Heart right ventricle (tissue), 16 donors: ENCODE measurements around the gene TRRAP. TPM values are rescaled to one million over a fixed set of nuclear protein-coding genes. Genes with fewer than 3 reads are reported as not detected.

Source experiments
- ATAC-seq, 8 donors: fragments of 200-7000 bp; cut with Tn5 transposase; one replicate each; pipeline ENCODE4 v1.9.1; 2020; ENCODE audit warnings: mild to moderate bottlenecking in 8 of 8, moderate library complexity in 8 of 8, moderate number of reproducible peaks in 1 of 8
- DNase-seq, 2 donors: peaks; one replicate each; pipeline ENCODE4 v3.0.0-alpha.2; 2020
- H3K27ac ChIP-seq, 10 donors: fragments of 200-600 bp; sonication (generic) in 2 of 10; one replicate each; pipeline versions ENCODE4 v1.5.0 to v1.8.0; 2020 to 2022; ENCODE audit warnings: mild to moderate bottlenecking in 3 of 10
- H3K27me3 ChIP-seq, 7 donors: fragments of 200-600 bp; one replicate each; pipeline ENCODE4 v1.8.0; 2021 to 2022; ENCODE audit warnings: mild to moderate bottlenecking in 2 of 7
- H3K36me3 ChIP-seq, 9 donors: fragments of 200-600 bp; sonication (generic) in 1 of 9; one replicate each; pipeline versions ENCODE4 v1.5.0 to v1.8.0; 2020 to 2022; ENCODE audit warnings: mild to moderate bottlenecking in 2 of 9
- H3K4me1 ChIP-seq, 9 donors: fragments of 200-600 bp; sonication (generic) in 1 of 9; one replicate each; pipeline versions ENCODE4 v1.5.0 to v1.8.0; 2020 to 2022; ENCODE audit warnings: mild to moderate bottlenecking in 4 of 9
- H3K4me3 ChIP-seq, 10 donors: fragments of 200-600 bp; sonication (generic) in 2 of 10; one replicate each; pipeline versions ENCODE4 v1.5.0 to v1.8.0; 2020 to 2022; ENCODE audit warnings: mild to moderate bottlenecking in 7 of 10, moderate library complexity in 2 of 10
- H3K9me3 ChIP-seq, 11 donors: fragments of 200-600 bp in 10 of 11; sonication (generic) in 2 of 11; one replicate each; pipeline versions ENCODE4 v1.5.0 to v1.8.0; 2013 to 2022; ENCODE audit warnings: mild to moderate bottlenecking in 2 of 11, control low read depth in 1 of 11, moderate library complexity in 1 of 11
- WGBS, 2 donors: extraction: QIAGEN DNeasy Blood & Tissue Kit; methylation state at CpG; one replicate each; pipeline ENCODE4 v1.1.7; 2013; ENCODE audit warnings: inconsistent platforms in 1 of 2; 5-methylcytosine and 5-hydroxymethylcytosine counted together
- intact Hi-C, 10 donors: fragments of 100-400 bp; cut with DNase I; formaldehyde crosslinking; loops; one replicate each; pipeline versions ENCODE4 v1.11.1 to v1.14.2; 2022
- polyA plus RNA-seq, 2 donors: library from polyadenylated mRNA; stranded (reverse); fragments of 200-250 nt; gene quantifications; one replicate each; pipeline ENCODE4 v1.2.3, GENCODE V29; 2013
- total RNA-seq, 10 donors: library from RNA; stranded (reverse); fragmentation: NEBNext Ultra II Directional in 3 of 10; extraction: Animal tissue kit (Norgen Biotek cat#: 25700) in 3 of 10; gene quantifications; one replicate each; pipeline versions ENCODE4 v1.2.1 to v1.2.4, GENCODE V29; 2021 to 2023
- TF ChIP-seq, protein P1 (sequence below), 9 donors: fragments of 200-600 bp; sonication (generic) in 2 of 9; IDR thresholded peaks; one replicate each; pipeline versions ENCODE4 v1.5.0 to v1.8.0; 2021 to 2022; ENCODE audit warnings: antibody characterized with exemption in 9 of 9, mild to moderate bottlenecking in 5 of 9, moderate library complexity in 1 of 9
- donor health status: Arrhythmogenic right ventricular cardiomyopathy.
- donor health status: ischemic (EF 13 %, LVEDD 7.1; RV severe dilation, severe dysfunction).
- donor health status: healthy with polysubstance abuse.
- donor health status: DM: no; HTN: yes; CAD: no.
- donor health status: DM: no; HTN: no; CAD: no.
- donor health status: ischemic (EF 25% LVEDD 6.9; RV normal size, moderate dysfunction).
- donor health status: ischemic (EF 25% LVEDD 5.7; RV mildly dilated, moderate dysfunction).
- donor health status: healthy.
- donor health status: DM: yes; HTN: yes; CAD: no.
- donor health status: Ischemic cardiomyopathy.
- donor health status: ischemic (EF 35%, LVEDD 5.7; RV mildly dilated, moderate dysfunction).
- donor health status: nonischemic (EF 11% LVEDD 7.7; RV severe dilation, severe dysfunction).
- donor health status: DM: yes; HTN: yes; CAD: no.
- donor health status: PGD.
- donor health status: ischemic (EF 29% LVEDD 5.4; RV normal size, mild dysfunction).
- donor health status: nonischemic (EF 23%, LVEDD 6.1; RV moderate dilation, normal function).

The TRRAP gene
- total and polyA plus RNA-seq, 12 donors: 4.8 to 25.1 (median 21.3) TPM

DNA sequence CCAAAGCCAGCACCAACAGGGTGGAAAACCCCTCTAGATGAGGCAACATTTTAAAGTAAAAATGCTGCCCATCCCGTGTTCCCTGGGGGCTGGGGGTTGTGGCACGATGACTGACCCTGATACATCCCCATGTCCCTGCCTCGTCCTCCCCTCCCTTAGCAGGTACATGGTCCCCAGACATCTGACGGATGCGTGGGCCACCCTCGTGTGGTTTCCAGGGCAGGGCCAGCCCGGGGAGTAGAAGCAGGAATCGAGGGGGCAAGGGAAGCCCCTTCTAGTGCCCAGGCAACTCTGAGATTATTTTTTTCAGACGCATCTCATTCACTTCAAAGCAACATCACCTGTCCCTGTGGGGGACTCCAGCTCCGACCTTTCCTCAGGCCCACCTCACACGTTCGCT is 12.0 kb upstream of the TRRAP start:
- Histone ChIP-seq H3K27ac (no peak overlapping the region), H3K27me3 (peaks cover 0 to 46% (median 30%) of the 10 kb centered on the region in 7 donors), H3K4me3 (no peak overlapping the region), H3K4me1 (peaks cover 0 to 23% (median 10%) of the 10 kb centered on the region in 9 donors), H3K9me3 (no peaks in the 10 kb centered on the region), H3K36me3 (no peaks in the 10 kb centered on the region)
- TF ChIP-seq, protein P1, sequence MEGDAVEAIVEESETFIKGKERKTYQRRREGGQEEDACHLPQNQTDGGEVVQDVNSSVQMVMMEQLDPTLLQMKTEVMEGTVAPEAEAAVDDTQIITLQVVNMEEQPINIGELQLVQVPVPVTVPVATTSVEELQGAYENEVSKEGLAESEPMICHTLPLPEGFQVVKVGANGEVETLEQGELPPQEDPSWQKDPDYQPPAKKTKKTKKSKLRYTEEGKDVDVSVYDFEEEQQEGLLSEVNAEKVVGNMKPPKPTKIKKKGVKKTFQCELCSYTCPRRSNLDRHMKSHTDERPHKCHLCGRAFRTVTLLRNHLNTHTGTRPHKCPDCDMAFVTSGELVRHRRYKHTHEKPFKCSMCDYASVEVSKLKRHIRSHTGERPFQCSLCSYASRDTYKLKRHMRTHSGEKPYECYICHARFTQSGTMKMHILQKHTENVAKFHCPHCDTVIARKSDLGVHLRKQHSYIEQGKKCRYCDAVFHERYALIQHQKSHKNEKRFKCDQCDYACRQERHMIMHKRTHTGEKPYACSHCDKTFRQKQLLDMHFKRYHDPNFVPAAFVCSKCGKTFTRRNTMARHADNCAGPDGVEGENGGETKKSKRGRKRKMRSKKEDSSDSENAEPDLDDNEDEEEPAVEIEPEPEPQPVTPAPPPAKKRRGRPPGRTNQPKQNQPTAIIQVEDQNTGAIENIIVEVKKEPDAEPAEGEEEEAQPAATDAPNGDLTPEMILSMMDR (IDR thresholded peaks at IDR 0.05): no peak
- 85 to 91% methylated on average over 12 of the region's 12 CpGs for WGBS, 2 donors
- intact Hi-C loops: no loop called here
- DNase-seq: no peak
- no peak for ATAC-seq

DNA sequence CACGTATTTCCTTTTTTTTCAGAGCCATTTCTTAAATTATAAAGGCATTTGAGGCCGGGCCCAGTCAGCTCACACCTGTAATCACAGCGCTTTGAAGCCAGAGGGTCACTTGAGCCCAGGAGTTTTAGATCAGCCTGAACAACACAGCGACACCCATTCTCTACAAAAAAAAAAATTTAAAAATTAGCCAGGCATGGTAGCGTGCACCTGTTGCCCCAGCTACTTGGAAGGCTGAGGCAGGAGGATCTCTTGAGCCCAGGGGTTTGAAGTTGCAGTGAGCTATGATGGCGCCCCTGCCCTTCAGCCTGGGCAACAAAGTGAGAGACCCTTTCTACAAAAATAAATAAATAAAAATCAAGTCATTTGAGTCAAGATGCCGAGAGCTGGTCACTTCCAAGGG is 11.6 kb upstream of the TRRAP start:
- intact Hi-C loops: no loop called here
- Histone ChIP-seq H3K27ac (no peak overlapping the region), H3K36me3 (no peaks in the 10 kb centered on the region), H3K4me1 (peaks cover 0 to 23% (median 10%) of the 10 kb centered on the region in 9 donors), H3K4me3 (no peak overlapping the region), H3K9me3 (no peaks in the 10 kb centered on the region), H3K27me3 (peaks cover 0 to 50% (median 34%) of the 10 kb centered on the region in 7 donors)
- TF ChIP-seq, protein P1 (IDR thresholded peaks at IDR 0.05): no peak
- WGBS, 2 donors: 87 to 93% methylated on average over 7 of the region's 7 CpGs
- no peak for ATAC-seq
- DNase-seq: no peak

DNA sequence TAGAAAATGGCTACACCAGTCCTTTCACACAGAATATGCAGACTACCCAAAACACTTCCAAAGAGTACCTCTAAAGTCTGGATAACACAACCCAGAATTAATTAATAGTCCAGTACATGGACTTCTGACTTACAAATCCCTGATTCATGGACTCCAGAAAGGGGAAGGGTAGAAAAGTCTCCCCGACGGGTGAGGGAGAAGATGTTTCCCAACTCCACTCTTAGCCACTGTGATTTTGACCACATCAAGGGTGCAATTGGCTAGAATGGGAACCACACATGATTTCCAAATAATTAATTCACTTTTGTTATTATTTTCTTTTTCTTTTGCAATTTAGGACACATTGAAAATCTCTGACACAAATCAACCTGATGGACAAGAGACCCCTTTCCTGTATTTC is 9.9 kb upstream of the TRRAP start:
- peaks cover 0 to 54% (median 40%) of the 10 kb centered on the region in 7 donors for H3K27me3 ChIP-seq
- H3K4me3 ChIP-seq: no peak overlapping the region
- no peaks in the 10 kb centered on the region for H3K36me3 ChIP-seq
- DNase-seq: no peak
- WGBS, 2 donors: 74 to 79% methylated on average over 2 of the region's 2 CpGs
- ATAC-seq: no peak
- no peaks in the 10 kb centered on the region for H3K9me3 ChIP-seq
- H3K4me1 ChIP-seq: peaks cover 0 to 23% (median 10%) of the 10 kb centered on the region in 9 donors
- TF ChIP-seq, protein P1 (IDR thresholded peaks at IDR 0.05): no peak
- intact Hi-C loops: no loop called here
- H3K27ac ChIP-seq: no peak overlapping the region

DNA sequence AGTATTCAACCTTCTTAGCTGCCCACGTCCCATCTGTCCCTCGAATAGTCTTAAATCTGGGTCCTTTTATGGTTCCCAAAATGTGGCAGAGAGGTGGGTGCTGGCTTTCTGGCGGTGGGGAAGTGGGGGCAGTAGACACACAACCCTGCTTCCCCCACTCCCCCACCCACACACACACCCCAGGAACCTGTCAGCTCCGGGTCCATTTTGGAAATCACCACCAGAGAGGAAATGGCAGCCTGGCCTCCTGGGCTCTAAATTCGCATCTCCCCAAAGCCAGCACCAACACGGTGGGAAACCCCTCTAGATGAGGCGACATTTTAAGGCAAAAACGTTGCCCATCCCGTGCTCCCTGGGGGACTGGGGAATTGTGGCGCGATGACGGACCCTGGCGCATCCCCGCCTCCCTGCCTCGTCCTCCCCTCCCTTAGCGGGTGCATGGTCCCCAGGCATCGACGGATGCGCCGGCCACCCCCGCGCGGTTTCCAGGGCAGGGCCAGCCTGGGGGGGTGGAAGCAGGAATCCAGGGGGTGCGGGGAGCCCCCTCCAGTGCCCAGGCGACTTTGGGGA is 9.2 kb upstream of the TRRAP start:
- Histone ChIP-seq H3K4me3 (peak overlapping the region in 8 of 10 donors; percentile 10 to 49 (median 41)), H3K27ac (no peak overlapping the region), H3K27me3 (peaks cover 0 to 54% (median 40%) of the 10 kb centered on the region in 7 donors), H3K4me1 (peaks cover 0 to 23% (median 10%) of the 10 kb centered on the region in 9 donors), H3K9me3 (no peaks in the 10 kb centered on the region), H3K36me3 (no peaks in the 10 kb centered on the region)
- TF ChIP-seq, protein P1 (IDR thresholded peaks at IDR 0.05): no peak
- no peak for DNase-seq
- ATAC-seq: peak in 2 of 8 donors; percentile 20 to 25
- intact Hi-C loops: no loop called here
- 15 to 17% methylated on average over 24 to 25 of the region's 25 CpGs for WGBS, 2 donors
